HL-60 (cell line): ENCODE results near the gene APOM.

Source experiments
- GABPA ChIP-seq: IDR thresholded peaks from 2 replicates; pipeline ENCODE4 v1.6.1; 2012; ENCODE audit warnings: low read depth
- POLR2AphosphoS5 ChIP-seq: IDR thresholded peaks from 2 replicates; pipeline ENCODE4 v1.6.1; 2012; ENCODE audit warnings: low read depth
- SPI1 ChIP-seq: IDR thresholded peaks from 2 replicates; pipeline ENCODE4 v1.6.1; 2012; ENCODE audit warnings: low read depth, mild to moderate bottlenecking, borderline replicate concordance
- TF ChIP-seq, protein P1 (sequence below): IDR thresholded peaks from one replicate; pipeline ENCODE4 v1.5.1; 2011; ENCODE audit warnings: low read length, control low read depth, inconsistent platforms; ENCODE audit not compliant: insufficient read depth
- TF ChIP-seq, protein P2 (sequence below): IDR thresholded peaks from 2 replicates; pipeline ENCODE4 v1.6.1; 2012; ENCODE audit warnings: low read depth; ENCODE audit not compliant: insufficient replicate concordance

DNA sequence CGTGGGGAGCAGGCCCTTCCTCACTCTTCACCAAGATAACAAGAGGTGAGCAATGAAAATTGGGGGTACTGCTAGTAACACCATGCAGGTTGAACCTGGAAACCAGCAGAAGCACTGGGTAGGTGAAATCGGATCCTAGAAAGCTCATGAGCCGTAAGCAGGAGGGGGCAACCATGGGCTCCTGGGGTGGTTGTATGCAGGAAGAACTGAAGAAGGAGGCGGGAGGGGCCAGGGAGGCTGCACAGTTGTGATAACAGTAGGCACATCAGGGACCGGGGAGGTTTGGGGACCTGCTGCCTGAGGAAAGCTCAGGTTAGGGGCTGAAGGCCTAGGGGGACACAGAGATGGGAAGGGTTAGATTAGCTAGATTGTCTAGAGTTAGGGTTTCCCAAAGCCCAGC is 30.8 kb downstream of the APOM start:
- TF ChIP-seq, protein P1, sequence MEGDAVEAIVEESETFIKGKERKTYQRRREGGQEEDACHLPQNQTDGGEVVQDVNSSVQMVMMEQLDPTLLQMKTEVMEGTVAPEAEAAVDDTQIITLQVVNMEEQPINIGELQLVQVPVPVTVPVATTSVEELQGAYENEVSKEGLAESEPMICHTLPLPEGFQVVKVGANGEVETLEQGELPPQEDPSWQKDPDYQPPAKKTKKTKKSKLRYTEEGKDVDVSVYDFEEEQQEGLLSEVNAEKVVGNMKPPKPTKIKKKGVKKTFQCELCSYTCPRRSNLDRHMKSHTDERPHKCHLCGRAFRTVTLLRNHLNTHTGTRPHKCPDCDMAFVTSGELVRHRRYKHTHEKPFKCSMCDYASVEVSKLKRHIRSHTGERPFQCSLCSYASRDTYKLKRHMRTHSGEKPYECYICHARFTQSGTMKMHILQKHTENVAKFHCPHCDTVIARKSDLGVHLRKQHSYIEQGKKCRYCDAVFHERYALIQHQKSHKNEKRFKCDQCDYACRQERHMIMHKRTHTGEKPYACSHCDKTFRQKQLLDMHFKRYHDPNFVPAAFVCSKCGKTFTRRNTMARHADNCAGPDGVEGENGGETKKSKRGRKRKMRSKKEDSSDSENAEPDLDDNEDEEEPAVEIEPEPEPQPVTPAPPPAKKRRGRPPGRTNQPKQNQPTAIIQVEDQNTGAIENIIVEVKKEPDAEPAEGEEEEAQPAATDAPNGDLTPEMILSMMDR, result no peak
- TF ChIP-seq, protein P2, sequence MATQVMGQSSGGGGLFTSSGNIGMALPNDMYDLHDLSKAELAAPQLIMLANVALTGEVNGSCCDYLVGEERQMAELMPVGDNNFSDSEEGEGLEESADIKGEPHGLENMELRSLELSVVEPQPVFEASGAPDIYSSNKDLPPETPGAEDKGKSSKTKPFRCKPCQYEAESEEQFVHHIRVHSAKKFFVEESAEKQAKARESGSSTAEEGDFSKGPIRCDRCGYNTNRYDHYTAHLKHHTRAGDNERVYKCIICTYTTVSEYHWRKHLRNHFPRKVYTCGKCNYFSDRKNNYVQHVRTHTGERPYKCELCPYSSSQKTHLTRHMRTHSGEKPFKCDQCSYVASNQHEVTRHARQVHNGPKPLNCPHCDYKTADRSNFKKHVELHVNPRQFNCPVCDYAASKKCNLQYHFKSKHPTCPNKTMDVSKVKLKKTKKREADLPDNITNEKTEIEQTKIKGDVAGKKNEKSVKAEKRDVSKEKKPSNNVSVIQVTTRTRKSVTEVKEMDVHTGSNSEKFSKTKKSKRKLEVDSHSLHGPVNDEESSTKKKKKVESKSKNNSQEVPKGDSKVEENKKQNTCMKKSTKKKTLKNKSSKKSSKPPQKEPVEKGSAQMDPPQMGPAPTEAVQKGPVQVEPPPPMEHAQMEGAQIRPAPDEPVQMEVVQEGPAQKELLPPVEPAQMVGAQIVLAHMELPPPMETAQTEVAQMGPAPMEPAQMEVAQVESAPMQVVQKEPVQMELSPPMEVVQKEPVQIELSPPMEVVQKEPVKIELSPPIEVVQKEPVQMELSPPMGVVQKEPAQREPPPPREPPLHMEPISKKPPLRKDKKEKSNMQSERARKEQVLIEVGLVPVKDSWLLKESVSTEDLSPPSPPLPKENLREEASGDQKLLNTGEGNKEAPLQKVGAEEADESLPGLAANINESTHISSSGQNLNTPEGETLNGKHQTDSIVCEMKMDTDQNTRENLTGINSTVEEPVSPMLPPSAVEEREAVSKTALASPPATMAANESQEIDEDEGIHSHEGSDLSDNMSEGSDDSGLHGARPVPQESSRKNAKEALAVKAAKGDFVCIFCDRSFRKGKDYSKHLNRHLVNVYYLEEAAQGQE, result no peak
- no peak for TF ChIP-seq POLR2AphosphoS5
- TF ChIP-seq SPI1, result no peak
- no peak for TF ChIP-seq GABPA
